GM10266 (cell line): Measurements from ENCODE around the gene LIPC.

Source experiments
- DNase-seq: peaks from one replicate; pipeline ENCODE4 v3.0.0; 2012; ENCODE audit errors: extremely low spot score
- CTCF ChIP-seq: IDR thresholded peaks from 2 replicates; pipeline ENCODE4 v1.5.1; 2012; ENCODE audit warnings: mild to moderate bottlenecking, low read depth; ENCODE audit not compliant: control insufficient read depth, insufficient read depth; ENCODE audit errors: missing control alignments

The LIPC gene

GRCh38 chr15:58431221-58432149 lies at the start of gene LIPC:
LIPC (plus strand) TSS chr15:58431991; CDS start chr15:58432033, 42 bp downstream.
- no peak for DNase-seq
- no peak for TF ChIP-seq CTCF

GRCh38 chr15:58383876-58384275 lies 47.9 kb upstream of the LIPC start:
- no peak for DNase-seq
- no peak for TF ChIP-seq CTCF

- no peak for TF ChIP-seq CTCF
- DNase-seq = no peak
Observed at GRCh38 chr15:58384667-58385066, 47.1 kb upstream of the LIPC start.

GRCh38 chr15:58386081-58386480 lies 45.7 kb upstream of the LIPC start:
- no peak for DNase-seq
- TF ChIP-seq CTCF = no peak

- TF ChIP-seq CTCF = no peak
Observed at GRCh38 chr15:58386641-58387040, 45.1 kb upstream of the LIPC start.

GRCh38 chr15:58387130-58387529 lies 44.7 kb upstream of the LIPC start:
- no peak for DNase-seq
- TF ChIP-seq CTCF = no peak

More at GRCh38 chr15:58386641-58387040, 45.1 kb upstream of the LIPC start:
- DNase-seq = no peak

GRCh38 chr15:58388211-58388610 lies 43.6 kb upstream of the LIPC start:
- DNase-seq = no peak
- no peak for TF ChIP-seq CTCF
